Thyroid gland (tissue), 4 donors: ENCODE measurements around the gene TMEM88. TPM values are rescaled to one million over a fixed set of nuclear protein-coding genes. Genes with fewer than 3 reads are reported as not detected.

Source experiments
- DNase-seq, 2 donors: peaks; one replicate each; pipeline ENCODE4 v3.0.0-alpha.2; 2019
- H3K27ac ChIP-seq, 3 donors: fragments of 200-600 bp; sonication (generic); 1 replicate in 2 of 3; 2 replicates in 1 of 3; pipeline ENCODE4 v1.5.1; 2016 to 2019; ENCODE audit warnings: mild to moderate bottlenecking in 1 of 3, moderate library complexity in 1 of 3
- H3K27me3 ChIP-seq: fragments of 200-600 bp; sonication (generic); one replicate; pipeline ENCODE4 v1.5.1; 2019
- H3K36me3 ChIP-seq, 2 donors: fragments of 200-600 bp; sonication (generic); one replicate each; pipeline ENCODE4 v1.5.1; 2016 to 2019
- H3K4me1 ChIP-seq, 2 donors: fragments of 200-600 bp; sonication (generic); one replicate each; pipeline ENCODE4 v1.5.1; 2017 to 2019
- H3K4me3 ChIP-seq, 3 donors: fragments of 200-600 bp; sonication (generic); replicated peaks in 1 of 3; 1 replicate in 2 of 3; 2 replicates in 1 of 3; pipeline ENCODE4 v1.5.1; 2016; ENCODE audit warnings: mild to moderate bottlenecking in 1 of 3
- H3K9me3 ChIP-seq: fragments of 200-600 bp; sonication (generic); one replicate; pipeline ENCODE4 v1.5.1; 2017
- POLR2A ChIP-seq, 2 donors: fragments of 450-650 bp; IDR thresholded peaks; one replicate each; pipeline ENCODE4 v1.6.1; 2017; ENCODE audit warnings: antibody characterized with exemption in 2 of 2, mild to moderate bottlenecking in 2 of 2, moderate library complexity in 1 of 2
- WGBS, 2 donors: methylation state at CpG; one replicate each; pipeline ENCODE4 v1.1.5; 2017; 5-methylcytosine and 5-hydroxymethylcytosine counted together
- intact Hi-C: fragments of 100-400 bp; cut with DNase I; formaldehyde crosslinking; loops from one replicate; pipeline ENCODE4 v1.15.1; 2023
- total RNA-seq, 4 donors: library from RNA; depleted of rRNA; stranded (reverse); fragments of >200 nt; gene quantifications; one replicate each; pipeline ENCODE4 v1.2.3, GENCODE V29; 2016
- TF ChIP-seq, protein P1 (sequence below), 6 experiments: fragments of 200-600 bp in 3 of 6; fragments of 450-650 bp in 3 of 6; sonication (generic) in 3 of 6; IDR thresholded peaks; one replicate each; pipeline ENCODE4 v1.5.1; 2016 to 2019; ENCODE audit warnings: antibody characterized with exemption in 6 of 6, mild to moderate bottlenecking in 2 of 6, inconsistent platforms in 1 of 6, moderate library complexity in 1 of 6

Gene TMEM88
- total RNA-seq, 4 donors from 2014 or later, result 12.3 to 39.5 (median 18.4) TPM

DNA sequence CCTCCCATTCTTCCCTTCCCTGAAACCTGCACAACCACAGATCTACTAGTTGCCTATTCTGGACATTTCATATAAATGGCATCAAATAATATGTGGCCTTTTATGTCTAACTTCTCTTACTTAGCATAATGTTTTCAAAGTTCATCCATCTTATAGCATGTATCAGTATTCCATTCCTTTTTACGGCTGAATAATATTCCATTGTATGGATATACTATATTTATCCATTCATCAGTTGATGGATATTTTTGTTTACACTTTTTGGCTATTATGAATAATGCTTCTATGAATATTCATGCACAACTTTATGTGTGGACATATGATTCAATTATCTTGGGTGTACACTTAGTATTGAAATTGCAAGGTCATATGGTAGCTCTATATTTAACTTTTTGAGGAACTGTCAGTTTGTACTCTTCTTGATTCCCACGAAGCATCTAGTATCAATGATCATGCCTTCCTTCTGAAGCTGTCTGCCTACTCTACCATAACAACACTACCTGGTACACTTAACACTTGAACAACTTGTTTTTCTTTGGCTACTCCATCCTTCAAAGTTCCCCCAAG lies 21.0 kb downstream of the TMEM88 start:
- intact Hi-C loops, result no loop called here
- no peaks in the 10 kb centered on the region for H3K27me3 ChIP-seq
- H3K4me1 ChIP-seq, result peaks cover 5 to 6% of the 10 kb centered on the region in 2 donors
- no peak overlapping the region for H3K4me3 ChIP-seq
- TF ChIP-seq POLR2A (IDR thresholded peaks at IDR 0.05), result no peak
- TF ChIP-seq, protein P1, sequence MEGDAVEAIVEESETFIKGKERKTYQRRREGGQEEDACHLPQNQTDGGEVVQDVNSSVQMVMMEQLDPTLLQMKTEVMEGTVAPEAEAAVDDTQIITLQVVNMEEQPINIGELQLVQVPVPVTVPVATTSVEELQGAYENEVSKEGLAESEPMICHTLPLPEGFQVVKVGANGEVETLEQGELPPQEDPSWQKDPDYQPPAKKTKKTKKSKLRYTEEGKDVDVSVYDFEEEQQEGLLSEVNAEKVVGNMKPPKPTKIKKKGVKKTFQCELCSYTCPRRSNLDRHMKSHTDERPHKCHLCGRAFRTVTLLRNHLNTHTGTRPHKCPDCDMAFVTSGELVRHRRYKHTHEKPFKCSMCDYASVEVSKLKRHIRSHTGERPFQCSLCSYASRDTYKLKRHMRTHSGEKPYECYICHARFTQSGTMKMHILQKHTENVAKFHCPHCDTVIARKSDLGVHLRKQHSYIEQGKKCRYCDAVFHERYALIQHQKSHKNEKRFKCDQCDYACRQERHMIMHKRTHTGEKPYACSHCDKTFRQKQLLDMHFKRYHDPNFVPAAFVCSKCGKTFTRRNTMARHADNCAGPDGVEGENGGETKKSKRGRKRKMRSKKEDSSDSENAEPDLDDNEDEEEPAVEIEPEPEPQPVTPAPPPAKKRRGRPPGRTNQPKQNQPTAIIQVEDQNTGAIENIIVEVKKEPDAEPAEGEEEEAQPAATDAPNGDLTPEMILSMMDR (IDR thresholded peaks at IDR 0.05), result no peak
- WGBS, 2 donors, result 63 to 68% methylated on average over 2 of the region's 2 CpGs
- no peak for DNase-seq
- H3K36me3 ChIP-seq, result no peaks in the 10 kb centered on the region
- no peaks in the 10 kb centered on the region for H3K9me3 ChIP-seq
- no peak overlapping the region for H3K27ac ChIP-seq

DNA sequence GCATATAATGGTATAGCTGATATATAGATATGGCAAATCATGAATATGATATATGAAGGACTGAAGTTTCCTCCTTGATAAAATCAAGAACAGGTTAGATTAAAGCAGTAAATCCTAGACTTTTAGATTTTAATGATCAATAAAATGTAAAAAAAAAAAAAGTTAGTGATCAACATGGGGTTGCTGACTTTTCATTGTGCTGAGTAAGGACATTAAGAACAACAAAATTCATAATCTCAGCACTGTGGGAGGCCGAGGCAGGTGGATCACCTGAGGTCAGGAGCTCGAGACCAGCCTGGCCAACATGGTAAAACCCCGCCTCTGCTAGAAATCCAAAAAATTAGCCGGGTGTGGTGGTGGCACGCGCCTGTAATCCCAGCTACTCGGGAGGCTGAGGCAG lies 23.4 kb downstream of the TMEM88 start:
- Histone ChIP-seq H3K36me3 (no peaks in the 10 kb centered on the region), H3K9me3 (no peaks in the 10 kb centered on the region), H3K4me3 (no peak overlapping the region), H3K4me1 (peaks cover 5 to 10% of the 10 kb centered on the region in 2 donors), H3K27ac (no peak overlapping the region), H3K27me3 (no peaks in the 10 kb centered on the region)
- WGBS, 2 donors, result 93 to 96% methylated on average over 7 of the region's 7 CpGs
- no peak for DNase-seq
- TF ChIP-seq POLR2A (IDR thresholded peaks at IDR 0.05), result no peak
- TF ChIP-seq, protein P1 (IDR thresholded peaks at IDR 0.05), result no peak
- intact Hi-C loops, result no loop called here

DNA sequence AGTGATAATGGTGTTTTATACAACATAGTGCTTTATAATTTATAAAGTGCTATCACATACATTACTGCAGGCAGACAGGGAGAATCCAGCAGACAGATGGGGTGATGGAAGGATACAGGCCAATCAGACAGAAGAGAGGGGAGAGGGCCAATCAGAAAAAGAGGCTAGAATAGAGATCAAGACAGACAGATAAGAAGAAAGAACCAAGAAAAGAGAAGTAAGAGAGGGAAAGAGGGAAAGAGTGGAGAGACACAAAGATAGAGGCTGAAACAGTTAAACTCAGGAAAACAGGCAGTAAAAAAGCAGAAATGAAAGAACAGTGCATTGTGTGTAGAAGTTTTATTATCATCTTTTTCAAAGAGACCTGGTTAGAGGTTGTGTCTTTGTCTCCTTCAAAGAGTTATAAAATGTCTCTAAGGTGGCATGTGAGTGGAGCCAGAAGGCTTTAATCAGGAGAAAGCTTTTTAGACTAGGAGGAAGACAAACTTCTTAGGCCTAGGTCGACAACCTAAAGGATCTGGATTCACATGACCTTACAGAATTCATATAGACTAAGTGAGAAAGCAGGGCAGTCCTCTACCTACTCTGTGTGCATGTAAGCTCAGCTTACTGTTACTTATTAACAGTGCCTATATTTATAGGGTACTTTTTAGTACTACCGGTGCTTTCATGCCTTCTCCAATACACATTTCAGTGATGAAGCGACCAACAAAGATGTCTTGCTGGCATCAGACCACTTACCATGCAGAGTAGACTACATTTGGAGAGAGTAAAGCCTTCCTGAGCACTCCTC lies 25.4 kb downstream of the TMEM88 start:
- no peak for DNase-seq
- TF ChIP-seq POLR2A (IDR thresholded peaks at IDR 0.05), result no peak
- TF ChIP-seq, protein P1 (IDR thresholded peaks at IDR 0.05), result no peak
- Histone ChIP-seq H3K36me3 (no peaks in the 10 kb centered on the region), H3K4me1 (peaks cover 10 to 15% of the 10 kb centered on the region in 2 donors), H3K27me3 (no peaks in the 10 kb centered on the region), H3K9me3 (no peaks in the 10 kb centered on the region), H3K4me3 (no peak overlapping the region), H3K27ac (no peak overlapping the region)
- intact Hi-C loops, result no loop called here
- 76 to 86% methylated on average over 3 of the region's 3 CpGs for WGBS, 2 donors

DNA sequence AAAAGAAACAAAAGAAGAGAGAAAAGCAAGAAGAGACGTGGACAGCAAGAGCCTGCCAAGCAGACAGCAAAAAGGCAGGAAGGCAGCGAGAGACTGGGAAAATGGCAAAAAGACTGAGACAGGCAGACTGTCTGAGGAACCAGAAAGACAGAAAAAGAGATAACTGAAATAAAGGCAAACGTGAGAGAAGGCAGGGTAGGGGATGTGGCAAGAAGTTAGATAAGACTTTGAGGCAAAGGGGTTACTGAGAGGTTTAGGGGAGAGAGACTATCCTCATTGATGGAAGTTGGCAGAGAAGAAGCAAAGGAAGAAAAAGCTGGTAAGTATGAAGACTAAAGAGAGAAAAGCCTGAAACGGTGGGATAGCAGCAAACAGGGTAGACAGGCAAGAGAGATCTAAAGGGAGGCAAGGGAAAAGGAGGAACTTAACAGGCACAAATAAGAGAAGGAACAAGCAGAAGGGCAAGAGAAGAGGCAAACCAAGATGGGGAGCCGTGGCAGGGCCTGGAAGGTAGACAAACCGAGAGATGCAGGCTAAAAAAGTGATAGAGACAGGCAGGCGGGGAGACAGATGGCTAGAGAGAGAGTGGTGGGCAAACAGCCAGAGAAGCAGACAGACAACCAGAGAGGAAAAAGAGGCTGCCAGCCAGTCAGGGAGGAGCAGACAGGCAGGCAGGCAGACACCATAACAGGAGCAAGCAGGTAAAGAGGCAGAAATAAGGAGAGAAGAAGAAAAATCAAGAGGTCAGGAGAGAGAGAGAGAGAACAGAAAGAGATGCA lies 26.6 kb downstream of the TMEM88 start:
- no peaks in the 10 kb centered on the region for H3K27me3 ChIP-seq
- no peak for DNase-seq
- no peak overlapping the region for H3K27ac ChIP-seq
- 68 to 69% methylated on average over 7 of the region's 7 CpGs for WGBS, 2 donors
- no peaks in the 10 kb centered on the region for H3K9me3 ChIP-seq
- TF ChIP-seq, protein P1 (IDR thresholded peaks at IDR 0.05), result no peak
- no peak for TF ChIP-seq POLR2A (IDR thresholded peaks at IDR 0.05)
- H3K36me3 ChIP-seq, result no peaks in the 10 kb centered on the region
- intact Hi-C loops, result no loop called here
- H3K4me3 ChIP-seq, result no peak overlapping the region
- peaks cover 11 to 16% of the 10 kb centered on the region in 2 donors for H3K4me1 ChIP-seq
